IPS-NIHi11 (cell line): ENCODE results near the gene NPLOC4.
"Not testable (repeated sequence)": the region's sequence is repeated elsewhere in the genome, so short reads cannot be mapped to it uniquely, and the experiment has no call there.

Source experiments
- DNase-seq: peaks from one replicate; pipeline ENCODE4 v3.0.0; 2012; ENCODE audit warnings: mixed read lengths, low spot score

NPLOC4 gene

DNA sequence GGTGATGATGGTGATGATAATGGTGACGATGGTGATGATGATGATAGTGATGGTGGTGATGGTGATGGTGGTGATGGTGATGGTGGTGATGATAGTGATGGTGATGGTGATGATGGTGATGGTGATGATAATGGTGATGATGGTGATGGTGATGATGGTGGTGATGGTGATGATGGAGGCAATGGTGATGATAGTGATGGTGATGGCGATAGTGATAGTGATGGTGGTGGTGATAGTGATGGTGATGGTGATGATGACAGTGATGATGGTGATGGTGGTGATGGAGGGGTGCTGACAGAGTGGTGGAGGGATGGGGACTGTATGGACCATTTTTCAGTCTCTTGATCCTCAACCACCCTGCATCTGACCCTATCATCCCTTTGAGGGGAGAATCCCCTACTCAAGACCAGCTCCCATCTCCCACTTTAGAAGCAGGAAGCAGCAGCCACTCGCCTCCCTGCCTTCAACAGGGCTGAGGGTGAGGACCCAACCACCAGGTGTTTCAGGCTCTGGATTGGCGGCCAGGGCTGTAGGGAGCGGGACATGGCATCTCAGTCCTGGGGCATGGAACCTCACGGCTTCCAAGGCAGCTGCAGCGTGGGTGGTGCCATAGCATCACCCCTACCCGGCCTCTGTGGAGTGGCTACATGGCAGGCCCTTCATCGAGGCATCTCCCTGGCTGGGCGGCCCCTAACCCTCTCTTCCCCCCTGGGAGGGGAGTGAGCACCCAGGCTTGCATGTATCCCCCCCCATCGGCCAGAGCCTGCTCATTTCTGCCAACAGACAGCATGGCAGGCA, 104.2 kb downstream of the NPLOC4 start:
- DNase-seq, result no peak

GRCh38 chr17:81531998-81532404, 104.9 kb downstream of the NPLOC4 start:
- not testable (repeated sequence) for DNase-seq

GRCh38 chr17:81531013-81531412, 105.9 kb downstream of the NPLOC4 start:
- DNase-seq, result not testable (repeated sequence)

DNA sequence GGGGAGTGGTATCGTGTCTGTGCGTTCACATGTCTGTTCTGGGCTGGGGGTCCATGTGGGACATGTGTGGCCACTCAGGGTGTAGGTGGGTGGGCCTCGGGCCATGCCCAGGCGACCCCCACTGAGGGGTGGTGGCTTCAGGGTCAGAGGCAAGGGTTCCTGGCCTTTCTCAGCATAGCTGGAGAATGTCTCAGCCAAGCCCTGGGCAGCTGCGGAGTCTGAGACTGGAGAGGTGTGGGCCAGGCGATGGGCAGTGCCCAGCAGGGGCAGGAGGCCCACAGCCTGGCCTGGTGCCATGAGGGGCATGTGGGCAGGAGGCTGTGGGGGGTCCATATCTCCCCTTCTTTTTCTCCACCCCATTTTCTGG, 107.5 kb downstream of the NPLOC4 start:
- no peak for DNase-seq

GRCh38 chr17:81528651-81529436, 108.1 kb downstream of the NPLOC4 start:
- DNase-seq, result no peak

- DNase-seq, result no peak
These were observed 108.6 kb downstream of the NPLOC4 start for GRCh38 chr17:81528384-81528650.

- peak; percentile 55 for DNase-seq
These were observed 109.1 kb downstream of the NPLOC4 start, which contains the start of gene FSCN2 for GRCh38 chr17:81527591-81528383. Gene FSCN2 (plus strand): TSS chr17:81528377. CDS start chr17:81528532, 155 bp downstream.

DNA sequence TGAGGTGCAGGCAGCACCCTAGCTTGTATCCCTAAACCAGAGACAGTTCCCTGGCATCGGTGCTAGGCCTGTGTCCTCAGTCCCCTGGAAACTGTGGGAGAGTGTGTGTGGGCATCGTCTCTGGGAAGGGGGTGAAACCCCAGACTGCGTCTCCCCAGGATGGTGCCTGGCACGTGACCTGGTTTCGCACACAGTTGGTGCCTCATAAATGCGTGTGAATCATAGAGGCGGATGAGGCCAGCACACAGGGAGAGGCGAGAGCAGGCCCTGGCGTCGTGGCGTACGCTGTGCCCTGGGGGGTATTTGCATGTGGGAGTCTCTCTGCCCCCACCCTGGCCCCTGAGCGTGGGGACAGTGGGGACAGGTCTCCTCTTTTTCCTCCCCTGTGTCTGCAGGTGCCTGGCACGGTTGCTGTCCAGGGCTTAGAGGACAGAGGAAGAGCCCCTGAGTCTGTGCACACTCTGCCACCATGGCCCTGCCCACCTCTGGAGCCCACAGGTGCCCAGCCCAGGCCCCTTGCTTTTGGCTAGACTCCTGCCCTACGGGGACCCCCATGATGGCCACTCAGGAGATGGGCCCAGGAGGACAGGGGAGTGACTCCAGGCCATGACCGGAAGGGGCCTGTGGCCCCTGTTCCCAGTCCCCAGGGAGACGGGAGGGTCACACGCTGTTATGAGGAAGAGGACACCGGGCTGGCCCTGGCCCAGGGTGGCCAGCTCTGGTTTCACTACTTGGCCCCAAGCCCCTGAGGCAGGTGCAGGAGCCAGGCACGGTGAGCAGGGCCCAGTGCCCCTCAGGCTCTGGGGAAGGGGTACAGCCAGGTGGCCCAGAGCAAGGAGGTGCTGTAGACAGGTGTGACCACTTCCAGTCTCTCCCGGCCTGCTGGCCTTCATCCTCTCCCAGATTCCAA, 110.0 kb downstream of the NPLOC4 start:
- DNase-seq, result no peak

- no peak for DNase-seq
These were observed 112.1 kb downstream of the NPLOC4 start for GRCh38 chr17:81524865-81525159.

- DNase-seq, result no peak
These were observed 112.7 kb downstream of the NPLOC4 start for GRCh38 chr17:81524039-81524864.

GRCh38 chr17:81523402-81524038, 113.4 kb downstream of the NPLOC4 start:
- DNase-seq, result no peak

- DNase-seq, result peak; percentile 78
These were observed 114.2 kb downstream of the NPLOC4 start for GRCh38 chr17:81522491-81523401.

- DNase-seq, result peak; percentile 11
These were observed 116.7 kb downstream of the NPLOC4 start for GRCh38 chr17:81520021-81520901.

GRCh38 chr17:81519284-81520020, 117.5 kb downstream of the NPLOC4 start:
- DNase-seq, result peak; percentile 78

DNA sequence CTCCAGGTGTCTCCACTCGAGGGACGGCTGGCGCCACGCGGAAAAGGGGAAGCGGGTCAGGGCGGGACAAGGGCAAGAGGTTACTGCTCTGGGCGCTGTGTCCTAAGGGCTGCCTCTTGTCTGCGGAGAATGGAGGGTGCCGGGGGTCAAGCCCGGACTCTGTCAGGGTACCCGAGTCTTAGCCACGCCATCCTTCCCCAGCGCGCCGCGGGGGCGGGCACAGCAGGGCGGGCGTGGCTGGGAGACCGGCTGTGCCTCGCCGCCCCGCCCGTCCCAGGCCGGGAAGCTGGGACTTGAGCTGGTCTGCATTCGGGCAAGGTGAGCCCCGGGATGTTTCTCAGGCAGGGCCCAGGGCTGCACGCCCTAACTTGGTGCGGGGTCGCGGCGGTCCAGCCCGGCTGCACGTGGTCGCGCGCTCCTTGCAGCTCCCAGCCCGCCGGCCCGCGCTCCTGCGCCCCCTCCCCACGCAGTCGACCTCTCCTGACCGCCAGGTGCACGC, 118.1 kb downstream of the NPLOC4 start:
- peak; percentile 39 for DNase-seq

DNA sequence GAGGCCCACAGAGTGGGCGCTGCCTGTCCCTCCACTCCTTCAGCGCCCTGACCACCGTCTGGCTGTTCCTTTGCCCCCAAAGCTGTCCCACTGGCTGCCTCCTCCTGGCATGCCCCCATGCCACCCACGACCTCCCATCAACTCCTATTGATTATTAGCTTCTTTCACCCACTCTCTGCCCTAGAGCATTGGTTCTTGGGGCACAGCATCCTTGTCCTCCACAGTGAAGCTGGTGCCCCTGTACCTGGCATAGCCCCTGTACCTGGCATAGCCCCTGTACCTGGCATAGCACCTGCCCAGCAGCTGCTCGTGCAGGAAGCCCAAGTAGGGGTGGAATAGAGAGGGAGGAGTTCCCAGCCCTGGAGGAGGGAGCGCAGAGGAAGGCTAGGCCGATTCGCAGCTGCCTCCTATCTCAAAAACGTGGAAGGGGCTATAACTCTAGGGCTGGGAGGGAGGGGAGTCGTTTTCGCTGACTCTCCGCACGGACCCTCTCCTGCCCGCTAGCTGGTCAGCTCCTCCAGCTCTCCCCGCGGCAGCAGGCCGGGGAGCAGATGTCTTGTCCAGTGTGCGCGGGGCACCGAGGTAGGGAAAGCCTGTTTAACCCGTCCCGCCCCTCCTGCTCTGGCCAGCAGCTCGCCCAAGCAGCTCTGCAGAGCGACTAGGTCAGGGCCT, 118.7 kb downstream of the NPLOC4 start:
- DNase-seq, result peak; percentile 32
